Astrocyte (in vitro differentiated cells and primary cell): Measurements from ENCODE around the gene CRADD.

Experiments used
- CTCF ChIP-seq: IDR thresholded peaks from 2 replicates; pipeline ENCODE4 v1.5.1; 2011; ENCODE audit warnings: low read depth, mild to moderate bottlenecking, inconsistent platforms, low read length, moderate library complexity; ENCODE audit not compliant: insufficient read depth
- EZH2 ChIP-seq: IDR thresholded peaks from 2 replicates; pipeline ENCODE4 v1.6.1; 2012; ENCODE audit warnings: mild to moderate bottlenecking, low read length, inconsistent platforms; ENCODE audit not compliant: insufficient read depth

GRCh38 chr12:93729934-93730333 lies 52.8 kb downstream of the CRADD start:
- TF ChIP-seq CTCF (no peak), EZH2 (no peak)
